NT2/D1 (cell line): ENCODE data around the gene SERPINB6.
"Not testable (repeated sequence)": the region's sequence is repeated elsewhere in the genome, so short reads cannot be mapped to it uniquely, and the experiment has no call there.

ENCODE experiments used
- DNase-seq: peaks from one replicate; pipeline ENCODE4 v3.0.0-alpha.2; 2011; ENCODE audit warnings: low read depth, low spot score
- H3K27me3 ChIP-seq: 2 replicates; pipeline ENCODE4 v1.6.0; 2011; ENCODE audit warnings: mild to moderate bottlenecking; ENCODE audit not compliant: insufficient read length, insufficient read depth
- H3K36me3 ChIP-seq: 2 replicates; pipeline ENCODE4 v1.6.1; 2011; ENCODE audit warnings: mild to moderate bottlenecking, low read length, mixed read lengths; ENCODE audit not compliant: insufficient read depth, insufficient read length
- H3K4me1 ChIP-seq: 2 replicates; pipeline ENCODE4 v1.5.1; 2011; ENCODE audit not compliant: insufficient read depth, insufficient read length
- H3K4me3 ChIP-seq: 2 replicates; pipeline ENCODE4 v1.5.1; 2011; ENCODE audit warnings: low read depth; ENCODE audit not compliant: insufficient read length
- H3K9ac ChIP-seq: 2 replicates; pipeline ENCODE4 v1.6.0; 2011; ENCODE audit warnings: low read depth; ENCODE audit not compliant: insufficient read length
- H3K9me3 ChIP-seq: 2 replicates; pipeline ENCODE4 v1.5.1; 2011; ENCODE audit warnings: mild to moderate bottlenecking, low read length; ENCODE audit not compliant: insufficient read depth
- SUZ12 ChIP-seq: IDR thresholded peaks from 2 replicates; pipeline ENCODE4 v1.6.1; 2011; ENCODE audit not compliant: insufficient read length, insufficient read depth; ENCODE audit errors: extremely low read depth
- YY1 ChIP-seq: IDR thresholded peaks from 2 replicates; pipeline ENCODE4 v1.6.1; 2011; ENCODE audit not compliant: insufficient read length, insufficient read depth
- ZNF274 ChIP-seq: IDR thresholded peaks from 2 replicates; pipeline ENCODE4 v1.6.1; 2011; ENCODE audit warnings: mild to moderate bottlenecking, low read depth, low read length

Gene SERPINB6

GRCh38 chr6:2979819-2980464, 8.6 kb upstream of the SERPINB6 start:
- Histone ChIP-seq H3K4me3 (no peak overlapping the region), H3K9me3 (no peaks in the 10 kb centered on the region), H3K27me3 (no peaks in the 10 kb centered on the region), H3K36me3 (no peaks in the 10 kb centered on the region), H3K4me1 (peaks cover 2% of the 10 kb centered on the region), H3K9ac (no peak overlapping the region)
- no peak for DNase-seq
- TF ChIP-seq SUZ12 (no peak), ZNF274 (no peak), YY1 (no peak)

DNA sequence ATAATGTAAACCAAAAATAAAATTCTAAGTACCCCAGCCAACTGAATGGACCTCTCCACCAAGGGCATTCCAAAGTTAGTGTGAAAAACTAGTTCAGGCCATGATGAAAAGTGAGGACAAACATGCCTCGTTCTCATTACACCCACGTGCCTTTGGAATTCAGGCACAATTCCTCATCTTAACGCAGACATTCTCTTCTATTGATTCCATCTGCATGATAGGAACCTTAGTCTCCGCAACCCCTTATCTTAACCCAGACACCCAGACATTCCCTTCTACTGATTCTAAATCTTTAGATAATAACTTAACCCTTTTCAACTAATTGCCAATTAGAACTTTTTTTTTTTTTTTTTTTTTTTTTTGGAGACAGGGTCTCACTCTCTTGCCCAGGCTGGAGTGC, 7.6 kb upstream of the SERPINB6 start:
- Histone ChIP-seq H3K9ac (no peak overlapping the region), H3K36me3 (no peaks in the 10 kb centered on the region), H3K9me3 (no peaks in the 10 kb centered on the region), H3K4me1 (peaks cover 2% of the 10 kb centered on the region), H3K27me3 (no peaks in the 10 kb centered on the region), H3K4me3 (no peak overlapping the region)
- DNase-seq, result no peak
- TF ChIP-seq ZNF274, result no peak
- TF ChIP-seq YY1, result no peak
- no peak for TF ChIP-seq SUZ12

DNA sequence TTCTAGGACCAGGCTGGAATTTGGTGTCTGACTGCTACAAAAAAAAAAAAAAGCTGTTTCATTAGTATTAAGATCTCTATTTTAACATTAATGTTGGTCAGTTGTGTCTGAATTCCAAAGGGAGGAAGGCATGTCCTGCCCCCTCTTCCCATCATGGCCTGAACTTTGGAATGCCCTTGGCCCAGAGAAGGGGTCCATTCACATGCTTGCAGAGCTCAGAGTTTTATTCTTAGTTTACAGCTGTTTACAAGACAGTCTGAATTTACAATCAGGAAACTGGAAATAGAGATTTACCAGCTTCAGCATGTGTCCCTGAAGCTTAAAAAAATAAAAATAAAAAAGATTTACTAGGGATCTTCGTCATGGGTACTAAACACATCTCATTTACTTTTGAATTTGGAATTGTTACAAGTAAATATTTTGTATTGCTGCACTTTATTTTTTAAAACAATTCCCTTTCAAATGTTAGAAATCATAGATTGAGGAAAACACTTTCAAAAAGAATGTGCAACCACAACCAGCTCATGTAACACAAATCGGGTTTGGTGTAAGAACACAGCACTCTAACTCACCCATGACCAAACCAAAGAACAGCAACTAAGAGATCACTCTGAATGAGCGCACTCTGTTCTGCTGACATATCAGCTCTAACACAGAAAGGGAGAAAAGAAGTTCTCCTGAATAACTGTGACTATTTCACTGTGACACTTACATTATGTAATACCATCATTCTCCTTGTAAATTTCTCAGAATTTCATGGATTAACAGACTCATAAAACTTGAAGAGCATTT, 6.6 kb upstream of the SERPINB6 start:
- H3K27me3 ChIP-seq, result no peaks in the 10 kb centered on the region
- H3K9me3 ChIP-seq, result no peaks in the 10 kb centered on the region
- TF ChIP-seq SUZ12, result no peak
- no peak for TF ChIP-seq ZNF274
- H3K4me3 ChIP-seq, result no peak overlapping the region
- DNase-seq, result no peak
- H3K4me1 ChIP-seq, result peaks cover 2% of the 10 kb centered on the region
- no peaks in the 10 kb centered on the region for H3K36me3 ChIP-seq
- no peak overlapping the region for H3K9ac ChIP-seq

GRCh38 chr6:2977290-2977689, 5.9 kb upstream of the SERPINB6 start:
- DNase-seq, result no peak
- TF ChIP-seq ZNF274, result no peak
- TF ChIP-seq YY1, result no peak
- TF ChIP-seq SUZ12, result no peak
- Histone ChIP-seq H3K36me3 (no peaks in the 10 kb centered on the region), H3K4me3 (no peak overlapping the region), H3K9ac (no peak overlapping the region), H3K9me3 (no peaks in the 10 kb centered on the region), H3K4me1 (peaks cover 2% of the 10 kb centered on the region), H3K27me3 (no peaks in the 10 kb centered on the region)

- Histone ChIP-seq H3K27me3 (no peaks in the 10 kb centered on the region), H3K9ac (no peak overlapping the region), H3K4me1 (peaks cover 2% of the 10 kb centered on the region), H3K4me3 (no peak overlapping the region), H3K36me3 (no peaks in the 10 kb centered on the region), H3K9me3 (no peaks in the 10 kb centered on the region)
- TF ChIP-seq YY1 (no peak), ZNF274 (no peak), SUZ12 (no peak)
- DNase-seq, result no peak
Measured at GRCh38 chr6:2976571-2977085, 5.3 kb upstream of the SERPINB6 start.

- H3K9ac ChIP-seq, result no peak overlapping the region
- H3K9me3 ChIP-seq, result no peaks in the 10 kb centered on the region
- no peaks in the 10 kb centered on the region for H3K36me3 ChIP-seq
- no peak overlapping the region for H3K4me3 ChIP-seq
- no peaks in the 10 kb centered on the region for H3K27me3 ChIP-seq
- peaks cover 2% of the 10 kb centered on the region for H3K4me1 ChIP-seq
- no peak for DNase-seq
- TF ChIP-seq ZNF274 (no peak), SUZ12 (no peak), YY1 (no peak)
Measured at GRCh38 chr6:2976060-2976459, 4.7 kb upstream of the SERPINB6 start.

DNA sequence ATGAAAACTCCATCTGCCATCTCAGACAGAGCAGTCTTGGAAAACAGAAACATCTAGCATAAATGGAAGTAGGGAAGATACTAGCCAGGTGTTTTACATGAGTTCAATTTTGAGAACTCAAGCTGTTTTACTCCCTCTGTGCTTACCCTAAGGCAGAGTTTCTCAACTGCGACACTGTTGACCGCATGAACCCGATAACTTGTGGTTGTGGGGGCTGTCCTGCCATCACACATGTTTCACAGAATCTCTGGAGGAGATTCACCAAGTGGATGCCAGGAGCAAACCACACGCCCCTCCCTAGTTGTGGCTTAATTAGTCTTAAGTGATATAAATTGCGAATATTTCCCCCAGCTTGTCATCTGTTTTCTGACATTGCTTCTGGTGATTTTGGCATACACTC, 2.3 kb upstream of the SERPINB6 start:
- Histone ChIP-seq H3K9me3 (no peaks in the 10 kb centered on the region), H3K9ac (no peak overlapping the region), H3K4me1 (peaks cover 2% of the 10 kb centered on the region), H3K27me3 (no peaks in the 10 kb centered on the region), H3K36me3 (no peaks in the 10 kb centered on the region), H3K4me3 (no peak overlapping the region)
- no peak for TF ChIP-seq YY1
- no peak for TF ChIP-seq ZNF274
- TF ChIP-seq SUZ12, result no peak
- DNase-seq, result no peak

DNA sequence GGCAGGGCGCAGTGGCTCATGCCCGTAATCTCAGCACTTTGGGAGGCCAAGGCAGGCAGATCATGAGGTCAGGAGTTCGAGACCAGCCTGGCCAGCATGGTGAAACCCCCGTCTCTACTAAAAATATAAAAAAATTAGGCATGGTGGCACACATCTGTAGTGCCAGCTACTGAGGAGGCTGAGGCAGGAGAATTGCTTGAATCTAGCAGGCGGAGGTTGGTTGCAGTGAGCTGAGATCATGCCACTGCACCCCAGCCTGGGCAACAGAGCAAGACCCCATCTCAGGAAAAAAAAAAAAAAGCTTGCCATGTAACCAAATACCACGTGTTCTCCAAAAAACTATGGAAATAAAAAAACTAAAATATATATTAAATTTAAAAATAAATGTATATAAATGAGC, 1.8 kb upstream of the SERPINB6 start:
- DNase-seq, H3K4me1 ChIP-seq, H3K4me3 ChIP-seq, H3K9me3 ChIP-seq, H3K9ac ChIP-seq, H3K36me3 ChIP-seq, H3K27me3 ChIP-seq: not testable (repeated sequence)

DNA sequence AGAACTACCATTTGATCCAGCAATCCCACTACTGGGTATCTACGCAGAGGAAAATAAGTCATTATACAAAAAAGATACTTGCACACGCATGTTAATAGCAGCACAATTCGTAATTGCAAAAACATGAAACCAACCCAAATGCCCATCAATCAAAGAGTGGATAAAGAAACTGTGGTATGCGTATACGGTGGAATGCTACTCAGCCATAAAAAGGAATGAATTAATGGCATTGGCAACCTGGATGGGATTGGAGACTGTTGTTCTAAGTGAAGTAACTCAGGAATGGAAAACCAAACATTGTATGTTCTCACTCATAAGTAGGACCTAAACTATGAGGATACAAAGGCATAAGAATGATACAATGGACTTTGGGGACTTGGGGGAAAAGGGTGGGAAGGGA, 1.3 kb upstream of the SERPINB6 start:
- H3K9me3 ChIP-seq, H3K36me3 ChIP-seq, H3K4me3 ChIP-seq, H3K4me1 ChIP-seq, H3K27me3 ChIP-seq, DNase-seq, H3K9ac ChIP-seq: not testable (repeated sequence)

- H3K4me1 ChIP-seq, result not testable (repeated sequence)
Measured at GRCh38 chr6:2972219-2972487, 786 bp upstream of the SERPINB6 start.

More at GRCh38 chr6:2972219-2972487, 786 bp upstream of the SERPINB6 start:
- not testable (repeated sequence) for H3K27me3 ChIP-seq, H3K36me3 ChIP-seq, DNase-seq, H3K9ac ChIP-seq, H3K9me3 ChIP-seq, H3K4me3 ChIP-seq
